Muscle layer of duodenum (tissue), 2 donors: ENCODE results near the gene NFYC.

Experiments
- H3K27ac ChIP-seq: one replicate; pipeline ENCODE4 v1.7.0; 2013; ENCODE audit warnings: mild to moderate bottlenecking, low read length
- H3K27me3 ChIP-seq: one replicate; pipeline ENCODE4 v1.7.0; 2013; ENCODE audit warnings: low read depth, mild to moderate bottlenecking, control low read depth, low read length
- H3K36me3 ChIP-seq, 2 donors: one replicate each; pipeline ENCODE4 v1.7.0; 2013; ENCODE audit warnings: low read length in 2 of 2, control low read depth in 1 of 2, mild to moderate bottlenecking in 1 of 2; ENCODE audit not compliant: insufficient read depth in 2 of 2, control insufficient read depth in 1 of 2
- H3K4me1 ChIP-seq, 2 donors: one replicate each; pipeline ENCODE4 v1.7.0; 2013; ENCODE audit warnings: low read length in 2 of 2, mild to moderate bottlenecking in 2 of 2, control low read depth in 1 of 2, moderate library complexity in 1 of 2; ENCODE audit not compliant: insufficient read depth in 2 of 2, control insufficient read depth in 1 of 2
- H3K4me3 ChIP-seq, 2 donors: one replicate each; pipeline ENCODE4 v1.7.0; 2013; ENCODE audit warnings: low read length in 2 of 2, low read depth in 1 of 2, mild to moderate bottlenecking in 1 of 2
- H3K9me3 ChIP-seq, 2 donors: one replicate each; pipeline ENCODE4 v1.7.0; 2013; ENCODE audit warnings: low read length in 2 of 2, control low read depth in 1 of 2, mild to moderate bottlenecking in 1 of 2; ENCODE audit not compliant: control insufficient read depth in 1 of 2
- donor health status: healthy.

Gene NFYC

DNA sequence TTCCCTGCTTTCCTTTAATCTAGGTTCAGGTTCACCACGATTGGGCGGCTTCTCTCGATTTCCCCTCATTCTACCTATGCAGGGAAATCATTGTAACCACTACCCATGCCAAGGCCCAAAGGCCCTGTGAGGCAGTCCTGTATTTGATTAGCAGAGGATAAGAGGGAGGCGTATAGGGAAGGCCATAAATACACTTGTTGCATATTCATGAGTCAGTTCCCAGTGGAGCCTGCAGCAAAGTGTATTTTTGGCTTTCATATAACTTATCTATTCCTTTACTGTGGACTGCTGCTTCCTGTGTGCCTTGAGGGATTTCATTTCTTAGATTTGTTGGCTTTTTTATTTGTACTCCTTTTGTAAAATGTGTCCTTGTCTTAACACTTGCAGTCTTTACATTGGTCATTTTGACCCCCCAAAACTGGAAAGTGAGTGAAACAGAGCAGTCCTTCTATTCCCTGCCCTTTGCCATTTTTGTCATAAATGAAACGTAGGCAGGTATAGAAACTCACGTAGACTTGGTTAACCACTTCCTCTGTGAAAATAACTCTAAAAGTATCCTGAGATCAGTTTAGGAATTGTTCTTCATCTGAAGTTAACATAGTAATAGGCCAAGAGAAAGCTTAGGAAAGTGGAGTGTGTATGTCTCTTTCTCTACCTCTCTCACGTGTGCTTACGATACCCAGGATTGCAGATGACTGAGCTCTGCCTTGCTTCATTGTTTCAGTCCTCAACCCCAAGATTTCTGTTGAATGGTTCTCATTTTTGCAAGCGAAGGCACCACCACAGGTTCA, 72.4 kb downstream of the NFYC start:
- Histone ChIP-seq H3K27me3 (no peaks in the 10 kb centered on the region), H3K36me3 (peaks cover 65 to 72% of the 10 kb centered on the region in 2 donors), H3K4me1 (no peaks in the 10 kb centered on the region), H3K9me3 (no peaks in the 10 kb centered on the region), H3K27ac (no peak overlapping the region), H3K4me3 (no peak overlapping the region)

DNA sequence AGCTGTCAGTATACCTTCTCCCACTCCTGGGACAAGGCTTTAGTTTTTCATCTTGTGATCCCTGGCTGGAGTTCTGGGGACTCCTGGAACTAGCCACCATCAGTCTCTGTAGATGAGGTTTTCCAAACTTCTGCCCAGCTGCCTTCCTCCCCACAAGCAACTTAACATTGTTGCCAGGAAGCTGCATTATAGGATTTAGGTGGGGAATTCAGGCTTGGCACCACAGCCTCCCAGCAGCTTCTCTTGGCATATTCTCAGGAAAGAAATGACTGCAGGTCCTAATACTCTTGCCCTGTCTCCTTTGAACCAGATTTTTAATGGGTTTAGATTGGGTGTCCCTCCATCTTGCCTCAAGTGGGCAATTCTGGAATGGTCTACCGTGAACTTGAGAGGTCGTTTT, 73.5 kb downstream of the NFYC start:
- Histone ChIP-seq H3K27ac (no peak overlapping the region), H3K4me1 (no peaks in the 10 kb centered on the region), H3K4me3 (no peak overlapping the region), H3K27me3 (no peaks in the 10 kb centered on the region), H3K9me3 (no peaks in the 10 kb centered on the region), H3K36me3 (peaks cover 71 to 78% of the 10 kb centered on the region in 2 donors)

DNA sequence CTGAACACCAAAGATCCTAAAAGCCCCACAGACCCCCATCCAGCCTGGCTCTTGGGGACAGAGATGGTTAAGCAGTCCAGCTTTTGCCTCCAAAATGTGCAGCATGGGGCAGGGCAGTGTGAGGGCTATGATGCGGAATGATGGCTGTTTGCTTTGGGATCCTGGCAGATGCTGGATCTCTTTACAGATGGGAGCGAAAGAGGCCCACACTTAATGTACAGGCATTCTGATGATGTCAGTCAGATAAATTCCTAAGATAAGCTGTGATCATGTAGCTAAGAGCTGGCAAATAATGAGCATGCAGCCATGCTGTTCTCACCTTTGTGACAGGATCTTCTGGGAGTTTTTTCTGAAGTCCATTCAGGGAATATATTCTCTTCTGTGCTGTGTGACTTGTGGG, 74.5 kb downstream of the NFYC start:
- no peak overlapping the region for H3K27ac ChIP-seq
- no peaks in the 10 kb centered on the region for H3K27me3 ChIP-seq
- H3K9me3 ChIP-seq, result no peaks in the 10 kb centered on the region
- no peak overlapping the region for H3K4me3 ChIP-seq
- no peaks in the 10 kb centered on the region for H3K4me1 ChIP-seq
- peaks cover 72 to 82% of the 10 kb centered on the region in 2 donors for H3K36me3 ChIP-seq

DNA sequence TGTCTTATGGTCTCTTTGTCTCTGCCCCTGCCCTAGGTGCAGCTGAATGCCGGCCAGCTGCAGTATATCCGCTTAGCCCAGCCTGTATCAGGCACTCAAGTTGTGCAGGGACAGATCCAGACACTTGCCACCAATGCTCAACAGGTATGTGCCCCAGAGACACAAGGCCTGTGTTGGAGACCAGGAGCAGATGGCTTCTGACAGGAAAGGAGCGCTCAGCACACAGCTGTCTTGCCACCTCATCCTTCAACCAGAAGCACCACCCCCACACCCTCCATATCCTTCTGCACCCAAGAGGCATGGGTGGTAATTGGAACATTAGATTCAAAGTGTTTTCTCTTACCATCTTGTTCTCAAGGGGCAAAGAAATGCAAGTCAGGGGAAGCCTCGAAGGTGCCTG, 75.1 kb downstream of the NFYC start:
- H3K4me1 ChIP-seq, result no peaks in the 10 kb centered on the region
- no peaks in the 10 kb centered on the region for H3K9me3 ChIP-seq
- peaks cover 67 to 80% of the 10 kb centered on the region in 2 donors for H3K36me3 ChIP-seq
- no peak overlapping the region for H3K27ac ChIP-seq
- no peak overlapping the region for H3K4me3 ChIP-seq
- H3K27me3 ChIP-seq, result no peaks in the 10 kb centered on the region

DNA sequence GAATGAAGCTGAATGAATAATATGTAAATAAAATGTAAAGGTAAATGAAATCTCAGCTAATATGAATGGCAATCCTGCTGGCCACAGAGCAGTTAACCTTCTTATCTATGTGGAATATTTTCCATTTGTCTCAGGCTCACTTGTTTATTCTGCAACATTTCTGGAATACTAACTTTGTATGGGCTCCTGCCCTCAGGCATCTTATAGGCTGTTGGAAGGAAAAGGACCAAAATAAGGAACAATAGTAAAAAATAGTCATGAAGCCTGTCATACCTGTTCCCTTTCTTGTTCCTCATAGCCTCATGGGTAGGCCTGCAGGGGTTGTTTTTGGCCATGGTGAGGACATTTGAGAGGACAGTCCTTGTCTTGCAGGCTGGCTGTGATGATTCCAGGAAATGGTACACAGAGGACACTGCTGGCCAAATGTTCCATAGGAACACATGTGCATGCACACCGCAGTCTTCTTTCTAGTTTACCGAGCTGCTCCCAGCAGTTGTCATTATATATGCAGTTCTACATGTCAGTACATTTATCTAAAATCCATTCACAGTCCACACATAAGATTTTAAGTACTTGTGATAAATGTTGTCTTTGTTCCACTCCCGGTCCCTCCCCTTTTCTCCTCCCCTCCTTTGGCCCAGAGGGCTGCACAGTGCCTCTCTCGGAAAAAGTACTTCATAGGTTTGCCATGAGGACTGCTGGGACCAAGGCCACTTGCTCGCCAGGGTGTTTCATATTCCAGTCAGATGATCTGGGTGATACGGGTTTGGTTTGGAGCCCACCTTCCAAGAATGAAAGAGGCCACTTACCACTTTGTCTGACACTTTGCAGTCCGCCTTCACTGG, 76.9 kb downstream of the NFYC start:
- Histone ChIP-seq H3K36me3 (peaks cover 69 to 77% of the 10 kb centered on the region in 2 donors), H3K27ac (no peak overlapping the region), H3K27me3 (no peaks in the 10 kb centered on the region), H3K4me1 (no peaks in the 10 kb centered on the region), H3K9me3 (no peaks in the 10 kb centered on the region), H3K4me3 (no peak overlapping the region)

DNA sequence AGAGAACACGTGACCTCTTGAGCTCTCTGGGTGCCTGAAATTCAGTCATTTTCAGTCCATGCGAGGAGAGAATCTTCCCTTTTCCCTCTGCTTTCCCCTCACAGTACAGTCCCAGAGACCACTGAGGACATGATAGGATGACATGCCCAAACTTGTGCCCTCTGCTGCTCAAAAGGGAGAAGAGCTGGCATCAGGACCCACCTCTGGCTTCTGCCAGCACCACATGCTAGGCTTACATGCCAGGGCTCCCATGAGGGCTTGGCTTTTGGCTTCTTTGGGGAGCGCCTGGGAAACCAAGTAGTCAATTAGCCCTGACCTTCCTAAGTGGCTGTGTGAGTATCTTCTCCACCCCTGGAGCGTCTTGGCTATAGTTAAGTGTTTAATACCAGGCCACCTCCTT, 78.3 kb downstream of the NFYC start:
- no peaks in the 10 kb centered on the region for H3K9me3 ChIP-seq
- H3K4me1 ChIP-seq, result no peaks in the 10 kb centered on the region
- H3K36me3 ChIP-seq, result peaks cover 55 to 65% of the 10 kb centered on the region in 2 donors
- H3K27me3 ChIP-seq, result no peaks in the 10 kb centered on the region
- H3K27ac ChIP-seq, result no peak overlapping the region
- H3K4me3 ChIP-seq, result no peak overlapping the region

DNA sequence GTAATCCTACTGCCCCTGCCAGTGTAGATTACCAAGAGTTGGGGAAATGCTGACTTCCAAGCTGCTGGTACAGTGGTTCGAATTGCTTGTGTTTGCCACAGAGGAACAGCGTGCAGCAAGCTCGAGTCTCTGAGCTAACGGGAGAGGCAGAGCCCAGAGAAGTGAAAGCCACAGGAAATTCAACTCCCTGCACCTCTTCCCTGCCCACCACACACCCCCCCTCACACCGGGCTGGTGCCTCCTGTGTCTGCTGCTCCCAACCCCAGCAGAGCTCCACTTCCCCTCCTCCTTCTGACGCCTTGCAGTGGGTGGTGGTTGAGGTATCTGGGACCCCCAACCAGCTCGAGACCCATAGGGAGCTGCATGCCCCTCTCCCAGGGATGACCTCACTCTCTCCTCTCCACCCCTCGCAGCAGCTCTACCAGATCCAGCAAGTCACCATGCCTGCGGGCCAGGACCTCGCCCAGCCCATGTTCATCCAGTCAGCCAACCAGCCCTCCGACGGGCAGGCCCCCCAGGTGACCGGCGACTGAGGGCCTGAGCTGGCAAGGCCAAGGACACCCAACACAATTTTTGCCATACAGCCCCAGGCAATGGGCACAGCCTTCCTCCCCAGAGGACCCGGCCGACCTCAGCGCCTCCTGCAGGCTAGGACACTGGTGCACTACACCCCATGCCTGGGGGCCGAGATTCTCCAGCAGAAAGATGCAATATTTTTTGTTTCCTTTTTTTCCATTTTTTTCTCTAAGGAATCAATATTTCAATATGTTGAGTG, 79.0 kb downstream of the NFYC start:
- no peaks in the 10 kb centered on the region for H3K9me3 ChIP-seq
- H3K4me1 ChIP-seq, result no peaks in the 10 kb centered on the region
- H3K27me3 ChIP-seq, result no peaks in the 10 kb centered on the region
- peaks cover 48 to 62% of the 10 kb centered on the region in 2 donors for H3K36me3 ChIP-seq
- H3K27ac ChIP-seq, result no peak overlapping the region
- H3K4me3 ChIP-seq, result no peak overlapping the region

DNA sequence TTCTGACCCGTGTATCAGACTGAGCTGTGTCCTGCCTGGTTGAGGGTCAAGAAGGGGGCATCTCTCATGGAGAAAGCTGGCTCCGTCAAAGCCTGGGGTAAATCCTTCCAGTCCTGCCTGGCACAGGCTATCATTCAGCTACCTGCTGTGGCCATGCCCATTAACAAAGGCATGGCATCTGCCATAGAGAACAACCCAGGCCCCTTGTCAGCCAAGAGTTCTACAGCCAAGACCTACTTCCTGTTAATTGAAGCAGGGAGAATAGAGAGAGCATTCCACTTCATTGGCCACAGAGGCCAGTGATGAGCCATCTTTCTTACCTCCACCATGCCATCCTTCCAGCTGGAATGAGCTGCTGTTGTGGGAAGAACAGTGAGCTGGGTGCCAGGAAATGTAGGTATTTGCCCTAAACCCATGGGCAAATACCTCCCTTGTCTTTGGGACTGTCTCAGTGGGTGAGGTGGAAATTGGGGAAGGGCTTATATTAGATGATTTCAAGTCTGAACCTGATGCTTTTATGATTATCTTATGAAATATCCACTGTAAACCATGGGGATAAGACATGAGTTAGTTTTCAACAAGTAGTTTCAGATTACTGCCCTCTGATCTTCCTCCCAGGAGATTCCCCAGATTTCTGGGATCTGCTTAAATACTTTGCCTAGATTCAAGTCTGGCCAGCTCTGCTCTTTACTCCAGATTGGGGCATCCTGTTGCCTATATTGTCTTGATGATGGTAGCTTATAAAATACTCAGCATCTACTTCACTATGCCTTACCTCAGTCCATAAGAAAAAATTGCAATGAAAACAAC, 80.8 kb downstream of the NFYC start:
- Histone ChIP-seq H3K9me3 (no peaks in the 10 kb centered on the region), H3K27ac (no peak overlapping the region)

DNA sequence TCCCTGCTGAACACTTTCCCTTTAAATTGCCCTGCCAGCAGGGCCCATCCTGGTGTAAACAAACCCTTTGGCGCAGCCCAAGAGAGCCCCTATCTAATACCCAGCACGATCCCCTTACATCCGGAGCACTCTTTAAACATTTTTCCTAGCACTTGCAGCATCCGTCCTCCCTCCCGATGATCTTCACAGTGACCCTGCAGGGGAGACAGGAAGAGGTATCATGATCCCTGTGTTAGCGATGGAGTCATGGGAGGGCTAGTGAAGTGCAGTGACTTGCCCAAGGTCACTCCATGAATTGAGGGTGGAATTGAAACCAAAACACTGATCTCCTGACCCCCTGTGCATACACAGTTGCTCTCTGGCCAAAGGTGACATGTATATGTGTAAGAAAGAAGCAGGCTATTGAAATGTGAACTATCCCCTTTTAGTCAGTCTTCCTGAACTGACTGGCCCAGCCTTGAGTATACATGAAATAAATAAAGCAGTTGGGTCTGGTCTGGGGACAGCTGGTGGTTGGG, 82.3 kb downstream of the NFYC start:
- Histone ChIP-seq H3K27me3 (no peaks in the 10 kb centered on the region), H3K27ac (no peak overlapping the region), H3K9me3 (no peaks in the 10 kb centered on the region), H3K4me3 (no peak overlapping the region), H3K36me3 (peaks cover 18 to 32% of the 10 kb centered on the region in 2 donors), H3K4me1 (no peaks in the 10 kb centered on the region)

More for the DNA sequence above, 80.8 kb downstream of the NFYC start:
- peaks cover 29 to 47% of the 10 kb centered on the region in 2 donors for H3K36me3 ChIP-seq
- H3K4me3 ChIP-seq, result no peak overlapping the region
- H3K27me3 ChIP-seq, result no peaks in the 10 kb centered on the region
- no peaks in the 10 kb centered on the region for H3K4me1 ChIP-seq

DNA sequence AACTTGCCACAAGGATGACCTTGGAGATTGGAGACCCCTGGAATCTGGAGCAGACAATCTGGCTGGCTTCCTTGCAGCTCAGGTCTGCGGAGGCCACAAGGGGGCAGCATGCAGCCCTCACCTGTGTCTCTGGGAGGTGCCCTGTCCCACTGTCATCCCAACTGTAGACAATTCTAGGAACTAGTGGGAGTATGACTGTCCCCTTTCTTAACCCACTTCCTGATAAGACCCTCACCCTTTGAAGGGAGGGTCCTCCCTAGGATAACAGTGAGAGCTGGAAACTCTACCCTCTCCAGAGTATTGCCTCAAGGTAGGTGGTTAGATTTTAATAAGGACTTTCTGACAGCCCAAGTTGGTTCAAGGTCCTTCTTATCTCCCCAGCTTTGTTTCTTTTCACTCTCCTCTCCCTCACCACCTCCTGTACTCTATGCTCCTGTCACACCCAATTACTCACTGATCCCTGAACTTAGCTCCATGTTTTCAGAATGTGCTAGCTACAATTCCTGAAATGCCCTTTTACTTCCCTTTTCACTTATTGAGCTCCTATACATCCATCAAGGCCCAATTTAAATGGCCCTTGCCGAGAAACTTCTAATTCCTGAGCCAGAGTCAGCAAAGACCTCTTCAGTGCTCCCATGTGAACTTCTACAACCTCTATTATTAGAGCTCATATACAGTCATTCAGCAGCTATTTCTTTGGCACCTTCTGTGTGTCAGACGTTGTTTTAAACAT, 82.9 kb downstream of the NFYC start:
- Histone ChIP-seq H3K4me3 (no peak overlapping the region), H3K27ac (no peak overlapping the region), H3K36me3 (peaks cover 12 to 26% of the 10 kb centered on the region in 2 donors), H3K4me1 (no peaks in the 10 kb centered on the region), H3K27me3 (no peaks in the 10 kb centered on the region), H3K9me3 (no peaks in the 10 kb centered on the region)
